HCT116 (cell line): ENCODE measurements around the gene PLAGL1. TPM values are rescaled to one million over a fixed set of nuclear protein-coding genes. Genes with fewer than 3 reads are reported as not detected.

ENCODE experiments used
- ATAC-seq: fragments of 200-7000 bp; cut with Tn5 transposase; 2 replicates; pipeline ENCODE4 v1.9.1; 2020; ENCODE audit warnings: mild to moderate bottlenecking, moderate library complexity
- BruUV-seq: library from RNA; stranded (reverse); fragments of 400-500 nt; replicated peaks from 2 replicates; lab custom pipeline; 2021; lab: Mats Ljungman, UMichigan
- CTCF ChIA-PET: fragments of 300-600 bp; sonication (Branson Sonifier 250); formaldehyde crosslinking; loops from one replicate; lab custom pipeline; 2021; ENCODE audit warnings: antibody characterized with exemption; lab: Charles Lee
- POLR2A ChIA-PET: fragments of 300-600, 350-600 bp; sonication (Branson Sonifier 250); formaldehyde crosslinking; loops from one replicate; lab custom pipeline; 2021; ENCODE audit warnings: antibody characterized with exemption; lab: Charles Lee
- RAD21 ChIA-PET, 2 experiments: fragments of 300-600 bp; sonication (Branson Sonifier 250); formaldehyde crosslinking; loops; one replicate each; lab custom pipeline; 2023; ENCODE audit warnings: low total read pairs in 2 of 2; ENCODE audit not compliant: uncharacterized antibody in 2 of 2, unreplicated experiment in 2 of 2, low non-redundant PET in 1 of 2; lab: Charles Lee
- DNase-seq: peaks from one replicate; pipeline ENCODE4 v3.0.0-alpha.2; 2010; ENCODE audit warnings: low read depth, low spot score
- H2AFZ ChIP-seq: fragments of 200-600 bp; shearing (Covaris generic), sonication (generic); 2 replicates; pipeline ENCODE4 v1.6.1; 2017; ENCODE audit warnings: low read depth, mixed run types, mixed read lengths, antibody characterized with exemption, low read length; ENCODE audit not compliant: poor library complexity, severe bottlenecking
- H3K27ac ChIP-seq: 2 replicates; pipeline ENCODE4 v1.5.1; 2012; ENCODE audit warnings: low read depth, low read length
- H3K27me3 ChIP-seq: fragments of 200-600 bp; sonication (generic); 2 replicates; pipeline ENCODE4 v1.6.1; 2016; ENCODE audit warnings: mixed run types, low read length, mixed read lengths; ENCODE audit not compliant: insufficient read depth
- H3K36me3 ChIP-seq, 2 experiments: fragments of 200-500 bp in 1 of 2; fragments of 200-600 bp in 1 of 2; sonication (Bioruptor generic) in 1 of 2; sonication (generic) in 1 of 2; 2 replicates each; pipeline versions ENCODE4 v1.5.1 to v1.6.1; 2014 to 2016; ENCODE audit warnings: low read length in 2 of 2, inconsistent platforms in 1 of 2, mixed read lengths in 1 of 2, mixed run types in 1 of 2; ENCODE audit not compliant: insufficient read depth in 2 of 2, control insufficient read depth in 1 of 2
- H3K4me1 ChIP-seq, 2 experiments: fragments of 200-600 bp in 1 of 2; sonication (generic) in 1 of 2; 2 replicates each; pipeline versions ENCODE4 v1.5.1 to v1.6.1; 2012 to 2017; ENCODE audit warnings: low read length in 2 of 2, inconsistent platforms in 1 of 2, mild to moderate bottlenecking in 1 of 2, mixed read lengths in 1 of 2, mixed run types in 1 of 2, moderate library complexity in 1 of 2; ENCODE audit not compliant: insufficient read depth in 2 of 2, control insufficient read depth in 1 of 2
- H3K4me2 ChIP-seq: fragments of 200-600 bp; sonication (generic); 2 replicates; pipeline ENCODE4 v1.6.1; 2017; ENCODE audit warnings: mixed run types, low read length, mixed read lengths
- H3K4me3 ChIP-seq, 2 experiments: fragments of 200-600 bp in 1 of 2; sonication (generic) in 1 of 2; replicated peaks in 1 of 2; 2 replicates each; pipeline ENCODE4 v1.5.1; 2011 to 2016; ENCODE audit warnings: low read length in 2 of 2, control low read depth in 1 of 2, low read depth in 1 of 2, mild to moderate bottlenecking in 1 of 2, mixed read lengths in 1 of 2, mixed run types in 1 of 2
- H3K79me2 ChIP-seq: fragments of 200-600 bp; sonication (generic); 2 replicates; pipeline ENCODE4 v1.6.1; 2017; ENCODE audit warnings: mild to moderate bottlenecking, mixed run types, low read length, moderate library complexity, mixed read lengths; ENCODE audit not compliant: insufficient read depth
- H3K9ac ChIP-seq: fragments of 200-600 bp; sonication (generic); 2 replicates; pipeline ENCODE4 v1.6.1; 2016; ENCODE audit warnings: low read length, mixed read lengths
- H3K9me2 ChIP-seq: fragments of 200-600 bp; sonication (generic), shearing (Covaris generic); 2 replicates; pipeline ENCODE4 v1.6.1; 2017; ENCODE audit warnings: mixed run types, mild to moderate bottlenecking, moderate library complexity; ENCODE audit not compliant: insufficient read depth
- H3K9me3 ChIP-seq, 2 experiments: fragments of 200-500 bp in 1 of 2; fragments of 200-600 bp in 1 of 2; sonication (Bioruptor generic) in 1 of 2; sonication (generic) in 1 of 2; 2 replicates each; pipeline ENCODE4 v1.6.1; 2014 to 2017; ENCODE audit warnings: low read length in 2 of 2, mixed read lengths in 2 of 2, inconsistent platforms in 1 of 2, low read depth in 1 of 2, mild to moderate bottlenecking in 1 of 2, mixed run types in 1 of 2, moderate library complexity in 1 of 2; ENCODE audit not compliant: control insufficient read depth in 1 of 2, insufficient read depth in 1 of 2
- H4K20me1 ChIP-seq: fragments of 200-600 bp; sonication (generic), shearing (Covaris generic); 2 replicates; pipeline ENCODE4 v1.6.1; 2017; ENCODE audit warnings: mixed run types, mild to moderate bottlenecking, moderate library complexity; ENCODE audit not compliant: insufficient read depth
- ATF3 ChIP-seq: IDR thresholded peaks from 2 replicates; pipeline ENCODE4 v1.6.1; 2012
- CBX3 ChIP-seq: IDR thresholded peaks from 2 replicates; pipeline ENCODE4 v1.6.1; 2012; ENCODE audit warnings: low read depth
- CEBPB ChIP-seq: IDR thresholded peaks from 2 replicates; pipeline ENCODE4 v1.6.1; 2012; ENCODE audit warnings: low read depth
- EGR1 ChIP-seq: IDR thresholded peaks from 2 replicates; pipeline ENCODE4 v1.6.1; 2012; ENCODE audit warnings: low read depth
- EZH2 ChIP-seq: fragments of 200-600 bp; sonication (generic); IDR thresholded peaks from 2 replicates; pipeline ENCODE4 v1.6.1; 2017; ENCODE audit warnings: antibody characterized with exemption, mixed run types
- EZH2phosphoT487 ChIP-seq: fragments of 200-600 bp; IDR thresholded peaks from 2 replicates; pipeline ENCODE4 v1.6.1; 2018; ENCODE audit warnings: antibody characterized with exemption, borderline replicate concordance
- POLR2A ChIP-seq: IDR thresholded peaks from 2 replicates; pipeline ENCODE4 v1.7.0; 2011; ENCODE audit warnings: borderline replicate concordance; ENCODE audit not compliant: insufficient read depth, insufficient read length; ENCODE audit errors: extremely low read depth
- POLR2AphosphoS5 ChIP-seq: IDR thresholded peaks from 2 replicates; pipeline ENCODE4 v1.6.1; 2011; ENCODE audit warnings: mild to moderate bottlenecking, low read depth, low read length, moderate library complexity
- RAD21 ChIP-seq: IDR thresholded peaks from 2 replicates; pipeline ENCODE4 v1.6.1; 2012; ENCODE audit warnings: low read depth, mild to moderate bottlenecking
- REST ChIP-seq: IDR thresholded peaks from 2 replicates; pipeline ENCODE4 v1.6.1; 2012; ENCODE audit warnings: low read depth
- SIN3A ChIP-seq: IDR thresholded peaks from 2 replicates; pipeline ENCODE4 v1.6.1; 2012; ENCODE audit warnings: low read depth
- SP1 ChIP-seq: IDR thresholded peaks from 2 replicates; pipeline ENCODE4 v1.6.1; 2012; ENCODE audit warnings: low read depth
- SRF ChIP-seq: IDR thresholded peaks from 2 replicates; pipeline ENCODE4 v1.6.1; 2012; ENCODE audit warnings: low read depth
- TCF7L2 ChIP-seq: IDR thresholded peaks from 2 replicates; pipeline ENCODE4 v1.7.0; 2011; ENCODE audit warnings: borderline replicate concordance, inconsistent platforms; ENCODE audit not compliant: insufficient read depth, insufficient read length; ENCODE audit errors: extremely low read depth
- ZFX ChIP-seq: fragments of 450-650 bp; IDR thresholded peaks from 2 replicates; pipeline ENCODE4 v1.6.1; 2017
- ZNF274 ChIP-seq: fragments of 200-500 bp; sonication (Bioruptor generic); IDR thresholded peaks from 2 replicates; pipeline ENCODE4 v1.6.1; 2014; ENCODE audit warnings: mild to moderate bottlenecking, low read depth, low read length, inconsistent platforms
- intact Hi-C: fragments of 100-400 bp; cut with micrococcal nuclease; formaldehyde crosslinking; loops from 2 replicates; pipeline ENCODE4 v1.10.0; 2022
- total RNA-seq: library from RNA; stranded (reverse); gene quantifications from one replicate; pipeline ENCODE4 v1.2.1, GENCODE V29; 2021; ENCODE audit not compliant: unreplicated experiment
- TF ChIP-seq, protein P1 (sequence below), 3 experiments: fragments of 200-600 bp in 1 of 3; sonication (generic) in 1 of 3; IDR thresholded peaks in 2 of 3; conservative IDR thresholded peaks in 1 of 3; 2 replicates each; pipeline ENCODE4 v1.5.1; 2012 to 2017; ENCODE audit warnings: low read depth in 2 of 3, low read length in 2 of 3, antibody characterized with exemption in 1 of 3, borderline replicate concordance in 1 of 3, control low read depth in 1 of 3, mild to moderate bottlenecking in 1 of 3, mixed read lengths in 1 of 3, mixed run types in 1 of 3, moderate library complexity in 1 of 3; ENCODE audit not compliant: insufficient read depth in 1 of 3

Gene PLAGL1
- total RNA-seq, 1 experiment from 2014 or later, result 35.6 TPM

- CTCF ChIA-PET, result no interaction called here
- intact Hi-C loops, result no loop called here
- no TSS peak for BruUV-seq
Observed at GRCh38 chr6:144052488-144052887, 44.4 kb upstream of the PLAGL1 start.

More at GRCh38 chr6:144052488-144052887, 44.4 kb upstream of the PLAGL1 start:
- H3K4me1 ChIP-seq, result no peaks in the 10 kb centered on the region
- H3K27ac ChIP-seq, result no peak overlapping the region
- H2AFZ ChIP-seq, result no peak overlapping the region
- no peaks in the 10 kb centered on the region for H3K27me3 ChIP-seq
- H3K9me3 ChIP-seq, result no peaks in the 10 kb centered on the region
- H3K36me3 ChIP-seq, result no peaks in the 10 kb centered on the region
- DNase-seq, result no peak
- no peaks in the 10 kb centered on the region for H4K20me1 ChIP-seq
- no peak overlapping the region for H3K4me3 ChIP-seq
- ChIA-PET POLR2A (no interaction called here), RAD21 (no interaction called here)
- H3K9me2 ChIP-seq, result no peaks in the 10 kb centered on the region
- TF ChIP-seq ATF3 (no peak), ZFX (no peak), SIN3A (no peak), CBX3 (no peak), TCF7L2 (no peak), SRF (no peak), CEBPB (no peak), EZH2 (no peak), POLR2A (no peak), SP1 (no peak), EGR1 (no peak), REST (no peak), POLR2AphosphoS5 (no peak), EZH2phosphoT487 (no peak), ZNF274 (no peak), RAD21 (no peak)
- TF ChIP-seq, protein P1, sequence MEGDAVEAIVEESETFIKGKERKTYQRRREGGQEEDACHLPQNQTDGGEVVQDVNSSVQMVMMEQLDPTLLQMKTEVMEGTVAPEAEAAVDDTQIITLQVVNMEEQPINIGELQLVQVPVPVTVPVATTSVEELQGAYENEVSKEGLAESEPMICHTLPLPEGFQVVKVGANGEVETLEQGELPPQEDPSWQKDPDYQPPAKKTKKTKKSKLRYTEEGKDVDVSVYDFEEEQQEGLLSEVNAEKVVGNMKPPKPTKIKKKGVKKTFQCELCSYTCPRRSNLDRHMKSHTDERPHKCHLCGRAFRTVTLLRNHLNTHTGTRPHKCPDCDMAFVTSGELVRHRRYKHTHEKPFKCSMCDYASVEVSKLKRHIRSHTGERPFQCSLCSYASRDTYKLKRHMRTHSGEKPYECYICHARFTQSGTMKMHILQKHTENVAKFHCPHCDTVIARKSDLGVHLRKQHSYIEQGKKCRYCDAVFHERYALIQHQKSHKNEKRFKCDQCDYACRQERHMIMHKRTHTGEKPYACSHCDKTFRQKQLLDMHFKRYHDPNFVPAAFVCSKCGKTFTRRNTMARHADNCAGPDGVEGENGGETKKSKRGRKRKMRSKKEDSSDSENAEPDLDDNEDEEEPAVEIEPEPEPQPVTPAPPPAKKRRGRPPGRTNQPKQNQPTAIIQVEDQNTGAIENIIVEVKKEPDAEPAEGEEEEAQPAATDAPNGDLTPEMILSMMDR (IDR thresholded peaks at IDR 0.05 in 2 of 3, conservative IDR thresholded peaks at IDR 0.05 in 1 of 3; ENCODE audit: borderline replicate concordance in 1 of 3, insufficient read depth in 1 of 3, low read depth in 2 of 3, low read length in 2 of 3), result no peak
- no peak overlapping the region for H3K4me2 ChIP-seq
- no peak for ATAC-seq
- H3K9ac ChIP-seq, result no peak overlapping the region
- no peaks in the 10 kb centered on the region for H3K79me2 ChIP-seq
